Endothelial cell of umbilical vein (primary cell): ENCODE data around the gene LMCD1. TPM values are rescaled to one million over a fixed set of nuclear protein-coding genes. Genes with fewer than 3 reads are reported as not detected.

Experiments used
- BruUV-seq: library from RNA; stranded (reverse); fragments of 400-500 nt; replicated peaks from 2 replicates; lab custom pipeline; 2021; lab: Mats Ljungman, UMichigan
- CTCF ChIA-PET: fragments of 300-600, 350-600 bp; sonication (Branson Sonifier 250); formaldehyde crosslinking; loops from one replicate; lab custom pipeline; 2021; ENCODE audit warnings: antibody characterized with exemption, inconsistent platforms; lab: Charles Lee
- POLR2A ChIA-PET: fragments of 300-600, 350-600 bp; sonication (Branson Sonifier 250); formaldehyde crosslinking; loops from one replicate; lab custom pipeline; 2021; ENCODE audit warnings: antibody characterized with exemption, inconsistent platforms; lab: Charles Lee
- DNase-seq: peaks from one replicate; pipeline ENCODE4 v3.0.0-alpha.2; 2011; ENCODE audit warnings: low read depth, low spot score
- FAIRE-seq: peaks from 2 replicates; lab custom pipeline; 2011; peaks lifted over from hg19 to GRCh38; lab: Jason Lieb, UNC
- H2AFZ ChIP-seq: 2 replicates; pipeline ENCODE4 v1.6.0; 2012; ENCODE audit warnings: low read depth, low read length, control low read depth, inconsistent platforms
- H3K27ac ChIP-seq: 2 replicates; pipeline ENCODE4 v1.5.1; 2011; ENCODE audit warnings: low read depth, mild to moderate bottlenecking, control low read depth, low read length, moderate library complexity; ENCODE audit not compliant: insufficient read depth
- H3K27me3 ChIP-seq, 2 experiments: 2 replicates each; pipeline versions ENCODE4 v1.6.0 to v1.6.1; 2011; ENCODE audit warnings: low read length in 2 of 2, mixed read lengths in 1 of 2; ENCODE audit not compliant: control insufficient read depth in 2 of 2, insufficient read depth in 2 of 2
- H3K36me3 ChIP-seq, 2 experiments: 2 replicates in 1 of 2; 3 replicates in 1 of 2; pipeline ENCODE4 v1.5.1; 2011; ENCODE audit warnings: low read length in 2 of 2, mild to moderate bottlenecking in 1 of 2, moderate library complexity in 1 of 2; ENCODE audit not compliant: control insufficient read depth in 2 of 2, insufficient read depth in 2 of 2; ENCODE audit errors: extremely low read depth in 1 of 2
- H3K4me1 ChIP-seq: 3 replicates; pipeline ENCODE4 v1.5.1; 2011; ENCODE audit warnings: mild to moderate bottlenecking, low read length; ENCODE audit not compliant: control insufficient read depth, insufficient read depth; ENCODE audit errors: extremely low read depth
- H3K4me2 ChIP-seq: 2 replicates; pipeline ENCODE4 v1.6.1; 2011; ENCODE audit warnings: low read length, control low read depth, mixed read lengths; ENCODE audit not compliant: insufficient read depth
- H3K4me3 ChIP-seq, 3 experiments: fragments of 200-600 bp in 1 of 3; sonication (generic), shearing (Covaris generic) in 1 of 3; replicated peaks in 1 of 3; 2 replicates each; pipeline ENCODE4 v1.5.1; 2011 to 2016; ENCODE audit warnings: control low read depth in 3 of 3, low read length in 3 of 3, mild to moderate bottlenecking in 2 of 3, inconsistent platforms in 1 of 3, low read depth in 1 of 3, moderate library complexity in 1 of 3; ENCODE audit not compliant: insufficient read depth in 1 of 3
- H3K79me2 ChIP-seq: 2 replicates; pipeline ENCODE4 v1.6.0; 2012; ENCODE audit warnings: low read length, inconsistent platforms; ENCODE audit not compliant: control insufficient read depth, insufficient read depth
- H3K9ac ChIP-seq: replicated peaks from 2 replicates; pipeline ENCODE3; 2011; ENCODE audit warnings: low read length, control low read depth; ENCODE audit not compliant: insufficient read depth; ENCODE audit errors: extremely low read depth
- H3K9me1 ChIP-seq: replicated peaks from 3 replicates; pipeline ENCODE4 v1.6.0; 2011; ENCODE audit warnings: mild to moderate bottlenecking, low read length; ENCODE audit not compliant: control insufficient read depth, insufficient read depth; ENCODE audit errors: extremely low read depth
- H3K9me3 ChIP-seq: replicated peaks from 2 replicates; pipeline ENCODE4 v1.5.1; 2012; ENCODE audit warnings: low read length, inconsistent platforms; ENCODE audit not compliant: control insufficient read depth, insufficient read depth
- H4K20me1 ChIP-seq: replicated peaks from 2 replicates; pipeline ENCODE3; 2011; ENCODE audit warnings: mild to moderate bottlenecking, low read length; ENCODE audit not compliant: control insufficient read depth, insufficient read depth; ENCODE audit errors: extremely low read depth
- EZH2 ChIP-seq: IDR thresholded peaks from 2 replicates; pipeline ENCODE4 v1.6.1; 2012; ENCODE audit warnings: borderline replicate concordance, low read depth, mild to moderate bottlenecking, moderate library complexity, low read length, inconsistent platforms; ENCODE audit not compliant: severe bottlenecking
- FOS ChIP-seq: IDR thresholded peaks from 2 replicates; pipeline ENCODE4 v1.6.1; 2011; ENCODE audit warnings: mild to moderate bottlenecking, low read length, moderate library complexity, borderline replicate concordance; ENCODE audit not compliant: insufficient read depth
- GATA2 ChIP-seq: IDR thresholded peaks from 2 replicates; pipeline ENCODE4 v1.7.0; 2011; ENCODE audit warnings: low read depth, mild to moderate bottlenecking, moderate library complexity, mixed read lengths, low read length; ENCODE audit not compliant: insufficient read length, insufficient read depth
- JUN ChIP-seq: IDR thresholded peaks from 2 replicates; pipeline ENCODE4 v1.6.1; 2011; ENCODE audit warnings: borderline replicate concordance, low read depth; ENCODE audit not compliant: insufficient read length, insufficient read depth
- MYC ChIP-seq: IDR thresholded peaks from one replicate; pipeline ENCODE4 v1.6.1; 2011; ENCODE audit warnings: mild to moderate bottlenecking, low read depth, low read length
- POLR2A ChIP-seq: IDR thresholded peaks from 2 replicates; pipeline ENCODE4 v1.6.1; 2012; ENCODE audit warnings: low read depth, mild to moderate bottlenecking, control low read depth, low read length
- POLR2AphosphoS5 ChIP-seq: IDR thresholded peaks from 2 replicates; pipeline ENCODE4 v1.6.1; 2012; ENCODE audit warnings: low read depth, mild to moderate bottlenecking, control low read depth, low read length, moderate library complexity; ENCODE audit not compliant: insufficient read depth
- dilution Hi-C: fragments of 300-500 bp; cut with MboI; formaldehyde crosslinking; loops from one replicate; pipeline ENCODE4 v1.15.0; 2019; ENCODE audit warnings: low sequenced_read_pairs; ENCODE audit not compliant: extremely low pct_ligation_motif_present
- intact Hi-C: fragments of 100-400 bp; cut with micrococcal nuclease; formaldehyde crosslinking; loops from one replicate; pipeline ENCODE4 v1.10.0; 2022
- polyA plus RNA-seq, 4 experiments: library from polyadenylated mRNA; depleted of rRNA in 3 of 4; stranded (reverse) in 3 of 4; unstranded in 1 of 4; fragments of >200 nt; gene quantifications; 2 replicates each; pipeline versions ENCODE4 v1.2.1 to v1.2.3, GENCODE V29; 2011 to 2012; ENCODE audit warnings: missing spikeins in 1 of 4
- total RNA-seq: library from RNA; stranded (reverse); gene quantifications from 2 replicates; pipeline ENCODE4 v1.2.3, GENCODE V29; 2021
- TF ChIP-seq, protein P1 (sequence below), 2 donors: IDR thresholded peaks; 1 replicate in 1 of 2; 2 replicates in 1 of 2; pipeline ENCODE4 v1.5.1; 2011; ENCODE audit warnings: low read length in 2 of 2, mild to moderate bottlenecking in 2 of 2, moderate library complexity in 2 of 2, control low read depth in 1 of 2, inconsistent platforms in 1 of 2, low read depth in 1 of 2; ENCODE audit not compliant: insufficient read depth in 1 of 2; ENCODE audit errors: extremely low read depth in 1 of 2
- TF ChIP-seq, protein P2 (sequence below): IDR thresholded peaks from 2 replicates; pipeline ENCODE4 v1.6.1; 2011; ENCODE audit not compliant: insufficient read depth, insufficient read length

Gene LMCD1
- total and polyA plus RNA-seq, 2 donors (not counting 3 experiments of a cell fraction or from before 2014, with no cell fraction given): 7.6 to 14.5 TPM

GRCh38 chr3:8460050-8460708 lies 41.4 kb upstream of the LMCD1 start:
- H4K20me1 ChIP-seq: no peaks in the 10 kb centered on the region
- intact Hi-C loops: no loop called here
- H3K27me3 ChIP-seq: no peaks in the 10 kb centered on the region
- no peak overlapping the region for H3K9ac ChIP-seq
- ChIA-PET POLR2A (no interaction called here), CTCF (interaction anchor here (1.1 to 2.4 kb wide), 3 partner anchors 15 to 41 kb away, joined by 4 to 9 read pairs (median 6); partner anchors contain the start of gene LMCD1)
- TF ChIP-seq JUN: no peak
- no peak for TF ChIP-seq EZH2
- TF ChIP-seq POLR2AphosphoS5: no peak
- no peak for TF ChIP-seq MYC
- TF ChIP-seq, protein P1, sequence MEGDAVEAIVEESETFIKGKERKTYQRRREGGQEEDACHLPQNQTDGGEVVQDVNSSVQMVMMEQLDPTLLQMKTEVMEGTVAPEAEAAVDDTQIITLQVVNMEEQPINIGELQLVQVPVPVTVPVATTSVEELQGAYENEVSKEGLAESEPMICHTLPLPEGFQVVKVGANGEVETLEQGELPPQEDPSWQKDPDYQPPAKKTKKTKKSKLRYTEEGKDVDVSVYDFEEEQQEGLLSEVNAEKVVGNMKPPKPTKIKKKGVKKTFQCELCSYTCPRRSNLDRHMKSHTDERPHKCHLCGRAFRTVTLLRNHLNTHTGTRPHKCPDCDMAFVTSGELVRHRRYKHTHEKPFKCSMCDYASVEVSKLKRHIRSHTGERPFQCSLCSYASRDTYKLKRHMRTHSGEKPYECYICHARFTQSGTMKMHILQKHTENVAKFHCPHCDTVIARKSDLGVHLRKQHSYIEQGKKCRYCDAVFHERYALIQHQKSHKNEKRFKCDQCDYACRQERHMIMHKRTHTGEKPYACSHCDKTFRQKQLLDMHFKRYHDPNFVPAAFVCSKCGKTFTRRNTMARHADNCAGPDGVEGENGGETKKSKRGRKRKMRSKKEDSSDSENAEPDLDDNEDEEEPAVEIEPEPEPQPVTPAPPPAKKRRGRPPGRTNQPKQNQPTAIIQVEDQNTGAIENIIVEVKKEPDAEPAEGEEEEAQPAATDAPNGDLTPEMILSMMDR (IDR thresholded peaks at IDR 0.05; ENCODE audit: extremely low read depth in 1 of 2, insufficient read depth in 1 of 2, low read depth in 1 of 2, low read length in 2 of 2): no peak
- TF ChIP-seq, protein P2, sequence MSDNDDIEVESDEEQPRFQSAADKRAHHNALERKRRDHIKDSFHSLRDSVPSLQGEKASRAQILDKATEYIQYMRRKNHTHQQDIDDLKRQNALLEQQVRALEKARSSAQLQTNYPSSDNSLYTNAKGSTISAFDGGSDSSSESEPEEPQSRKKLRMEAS: no peak
- TF ChIP-seq FOS: no peak
- TF ChIP-seq POLR2A: no peak
- TF ChIP-seq GATA2: no peak
- no peak for FAIRE-seq
- DNase-seq: no peak
- H3K36me3 ChIP-seq: no peaks in the 10 kb centered on the region
- no peak overlapping the region for H3K27ac ChIP-seq
- no TSS peak for BruUV-seq
- H3K4me2 ChIP-seq: no peak overlapping the region
- H3K9me3 ChIP-seq: no peaks in the 10 kb centered on the region
- no peaks in the 10 kb centered on the region for H3K9me1 ChIP-seq
- no peak overlapping the region for H3K4me3 ChIP-seq
- no peaks in the 10 kb centered on the region for H3K79me2 ChIP-seq
- dilution Hi-C loops: no loop called here
- H2AFZ ChIP-seq: no peak overlapping the region
- H3K4me1 ChIP-seq: no peaks in the 10 kb centered on the region
